Panc1 (cell line): ENCODE measurements around the gene SVIL. TPM values are rescaled to one million over a fixed set of nuclear protein-coding genes. Genes with fewer than 3 reads are reported as not detected.
"Not testable (repeated sequence)": the region's sequence is repeated elsewhere in the genome, so short reads cannot be mapped to it uniquely, and the experiment has no call there.

ENCODE experiments used
- ATAC-seq: fragments of 200-7000 bp; cut with Tn5 transposase; 2 replicates; pipeline ENCODE4 v1.9.1; 2020; ENCODE audit warnings: mild to moderate bottlenecking, moderate library complexity
- BruUV-seq: library from RNA; stranded (reverse); fragments of 400-500 nt; replicated peaks from 2 replicates; lab custom pipeline; 2021; lab: Mats Ljungman, UMichigan
- CTCF ChIA-PET: fragments of 300-600 bp; sonication (Branson Sonifier 250); formaldehyde crosslinking; loops from one replicate; lab custom pipeline; 2022; ENCODE audit warnings: antibody characterized with exemption; lab: Charles Lee
- POLR2A ChIA-PET: fragments of 300-600 bp; sonication (Branson Sonifier 250); formaldehyde crosslinking; loops from one replicate; lab custom pipeline; 2022; ENCODE audit warnings: antibody characterized with exemption; lab: Charles Lee
- DNase-seq: peaks from one replicate; pipeline ENCODE4 v3.0.0-alpha.2; 2010; ENCODE audit warnings: low read depth, low spot score
- H3K27ac ChIP-seq: 2 replicates; pipeline ENCODE4 v1.5.1; 2011; ENCODE audit warnings: mild to moderate bottlenecking, low read length, inconsistent platforms
- H3K27me3 ChIP-seq: fragments of 200-500 bp; sonication (Bioruptor generic); 2 replicates; pipeline ENCODE4 v1.6.0; 2014; ENCODE audit warnings: low read length, inconsistent platforms; ENCODE audit not compliant: control insufficient read depth, insufficient read depth
- H3K36me3 ChIP-seq: fragments of 200-500 bp; sonication (Bioruptor generic); 2 replicates; pipeline ENCODE4 v1.5.1; 2014; ENCODE audit warnings: inconsistent platforms, mild to moderate bottlenecking, low read length, moderate library complexity; ENCODE audit not compliant: control insufficient read depth, insufficient read depth
- H3K4me1 ChIP-seq: 2 replicates; pipeline ENCODE4 v1.5.1; 2011; ENCODE audit warnings: inconsistent platforms, mild to moderate bottlenecking, low read length, moderate library complexity; ENCODE audit not compliant: control insufficient read depth, insufficient read depth
- H3K4me3 ChIP-seq, 2 experiments: 2 replicates each; pipeline ENCODE4 v1.5.1; 2011 to 2012; ENCODE audit warnings: low read depth in 2 of 2, low read length in 2 of 2, mild to moderate bottlenecking in 2 of 2, inconsistent platforms in 1 of 2, moderate library complexity in 1 of 2
- H3K9me3 ChIP-seq: fragments of 200-500 bp; sonication (Bioruptor generic); 2 replicates; pipeline ENCODE4 v1.5.1; 2014; ENCODE audit warnings: low read depth, mild to moderate bottlenecking, inconsistent platforms, low read length, moderate library complexity; ENCODE audit not compliant: control insufficient read depth, insufficient read depth
- POLR2AphosphoS5 ChIP-seq: IDR thresholded peaks from 2 replicates; pipeline ENCODE4 v1.6.1; 2012; ENCODE audit warnings: mild to moderate bottlenecking, low read depth, low read length, moderate library complexity
- SIN3A ChIP-seq: IDR thresholded peaks from 2 replicates; pipeline ENCODE4 v1.6.1; 2012; ENCODE audit warnings: low read depth, mild to moderate bottlenecking, low read length, moderate library complexity, borderline replicate concordance; ENCODE audit not compliant: insufficient read depth
- TCF7L2 ChIP-seq: IDR thresholded peaks from 2 replicates; pipeline ENCODE4 v1.6.1; 2011; ENCODE audit warnings: mild to moderate bottlenecking, low read depth, low read length, inconsistent platforms
- in situ Hi-C: cut with HindIII; loops from 2 replicates; pipeline ENCODE4 v1.10.0; 2016; ENCODE audit warnings: low sequenced_read_pairs, low pct_unique_long_range_greater_than_20kb
- intact Hi-C: fragments of 100-400 bp; cut with micrococcal nuclease; formaldehyde crosslinking; loops from one replicate; pipeline ENCODE4 v1.10.0; 2022; ENCODE audit not compliant: unreplicated experiment
- total RNA-seq: library from RNA; stranded (reverse); gene quantifications from one replicate; pipeline ENCODE4 v1.2.1, GENCODE V29; 2021; ENCODE audit not compliant: unreplicated experiment
- TF ChIP-seq, protein P1 (sequence below): fragments of 450-650 bp; IDR thresholded peaks from 2 replicates; pipeline ENCODE4 v1.5.1; 2017; ENCODE audit warnings: mild to moderate bottlenecking
- TF ChIP-seq, protein P2 (sequence below), 2 experiments: IDR thresholded peaks; 2 replicates each; pipeline ENCODE4 v1.6.1; 2011 to 2012; ENCODE audit warnings: low read depth in 2 of 2, control low read depth in 1 of 2, low read length in 1 of 2, mild to moderate bottlenecking in 1 of 2, moderate library complexity in 1 of 2; ENCODE audit not compliant: insufficient read depth in 1 of 2

SVIL gene
- total RNA-seq, 1 experiment from 2014 or later: 72.8 TPM

DNA sequence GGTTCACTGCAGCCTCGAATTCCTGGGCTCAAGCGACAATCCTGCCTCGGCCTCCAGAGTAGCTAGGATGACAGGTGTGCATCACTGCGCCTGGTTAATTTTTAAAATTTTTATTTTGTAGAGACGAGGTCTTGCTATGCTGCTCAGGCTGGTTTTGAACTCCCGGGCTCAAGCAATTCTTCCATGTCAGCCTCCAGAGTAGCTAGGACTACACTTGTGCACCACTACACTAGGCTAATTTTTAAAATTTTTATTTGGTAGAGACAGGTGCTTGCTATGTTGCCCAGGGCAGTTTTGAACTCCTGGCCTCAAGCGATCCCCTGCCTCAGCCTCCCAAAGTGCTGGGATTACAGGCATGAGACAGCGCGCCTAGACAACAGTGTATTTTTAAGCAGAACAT, 120.5 kb downstream of the SVIL start:
- TF ChIP-seq TCF7L2 (no peak), POLR2AphosphoS5 (no peak), SIN3A (no peak)
- TF ChIP-seq, protein P1, sequence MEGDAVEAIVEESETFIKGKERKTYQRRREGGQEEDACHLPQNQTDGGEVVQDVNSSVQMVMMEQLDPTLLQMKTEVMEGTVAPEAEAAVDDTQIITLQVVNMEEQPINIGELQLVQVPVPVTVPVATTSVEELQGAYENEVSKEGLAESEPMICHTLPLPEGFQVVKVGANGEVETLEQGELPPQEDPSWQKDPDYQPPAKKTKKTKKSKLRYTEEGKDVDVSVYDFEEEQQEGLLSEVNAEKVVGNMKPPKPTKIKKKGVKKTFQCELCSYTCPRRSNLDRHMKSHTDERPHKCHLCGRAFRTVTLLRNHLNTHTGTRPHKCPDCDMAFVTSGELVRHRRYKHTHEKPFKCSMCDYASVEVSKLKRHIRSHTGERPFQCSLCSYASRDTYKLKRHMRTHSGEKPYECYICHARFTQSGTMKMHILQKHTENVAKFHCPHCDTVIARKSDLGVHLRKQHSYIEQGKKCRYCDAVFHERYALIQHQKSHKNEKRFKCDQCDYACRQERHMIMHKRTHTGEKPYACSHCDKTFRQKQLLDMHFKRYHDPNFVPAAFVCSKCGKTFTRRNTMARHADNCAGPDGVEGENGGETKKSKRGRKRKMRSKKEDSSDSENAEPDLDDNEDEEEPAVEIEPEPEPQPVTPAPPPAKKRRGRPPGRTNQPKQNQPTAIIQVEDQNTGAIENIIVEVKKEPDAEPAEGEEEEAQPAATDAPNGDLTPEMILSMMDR: no peak
- TF ChIP-seq, protein P2, sequence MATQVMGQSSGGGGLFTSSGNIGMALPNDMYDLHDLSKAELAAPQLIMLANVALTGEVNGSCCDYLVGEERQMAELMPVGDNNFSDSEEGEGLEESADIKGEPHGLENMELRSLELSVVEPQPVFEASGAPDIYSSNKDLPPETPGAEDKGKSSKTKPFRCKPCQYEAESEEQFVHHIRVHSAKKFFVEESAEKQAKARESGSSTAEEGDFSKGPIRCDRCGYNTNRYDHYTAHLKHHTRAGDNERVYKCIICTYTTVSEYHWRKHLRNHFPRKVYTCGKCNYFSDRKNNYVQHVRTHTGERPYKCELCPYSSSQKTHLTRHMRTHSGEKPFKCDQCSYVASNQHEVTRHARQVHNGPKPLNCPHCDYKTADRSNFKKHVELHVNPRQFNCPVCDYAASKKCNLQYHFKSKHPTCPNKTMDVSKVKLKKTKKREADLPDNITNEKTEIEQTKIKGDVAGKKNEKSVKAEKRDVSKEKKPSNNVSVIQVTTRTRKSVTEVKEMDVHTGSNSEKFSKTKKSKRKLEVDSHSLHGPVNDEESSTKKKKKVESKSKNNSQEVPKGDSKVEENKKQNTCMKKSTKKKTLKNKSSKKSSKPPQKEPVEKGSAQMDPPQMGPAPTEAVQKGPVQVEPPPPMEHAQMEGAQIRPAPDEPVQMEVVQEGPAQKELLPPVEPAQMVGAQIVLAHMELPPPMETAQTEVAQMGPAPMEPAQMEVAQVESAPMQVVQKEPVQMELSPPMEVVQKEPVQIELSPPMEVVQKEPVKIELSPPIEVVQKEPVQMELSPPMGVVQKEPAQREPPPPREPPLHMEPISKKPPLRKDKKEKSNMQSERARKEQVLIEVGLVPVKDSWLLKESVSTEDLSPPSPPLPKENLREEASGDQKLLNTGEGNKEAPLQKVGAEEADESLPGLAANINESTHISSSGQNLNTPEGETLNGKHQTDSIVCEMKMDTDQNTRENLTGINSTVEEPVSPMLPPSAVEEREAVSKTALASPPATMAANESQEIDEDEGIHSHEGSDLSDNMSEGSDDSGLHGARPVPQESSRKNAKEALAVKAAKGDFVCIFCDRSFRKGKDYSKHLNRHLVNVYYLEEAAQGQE (IDR thresholded peaks at IDR 0.05; ENCODE audit: insufficient read depth in 1 of 2, low read depth in 2 of 2, low read length in 1 of 2): no peak
- no TSS peak for BruUV-seq
- in situ Hi-C loops (no loop called here), intact Hi-C loops (no loop called here)
- H3K27me3 ChIP-seq: no peaks in the 10 kb centered on the region
- no peaks in the 10 kb centered on the region for H3K9me3 ChIP-seq
- H3K27ac ChIP-seq: no peak overlapping the region
- DNase-seq: no peak
- no peaks in the 10 kb centered on the region for H3K36me3 ChIP-seq
- no peak overlapping the region for H3K4me3 ChIP-seq
- ChIA-PET POLR2A (interaction anchor here (1.0 kb wide), 1 partner anchor 15 kb away, joined by 3 read pairs; no protein-coding TSS in a partner anchor), CTCF (no interaction called here)
- no peaks in the 10 kb centered on the region for H3K4me1 ChIP-seq
- ATAC-seq: no peak

DNA sequence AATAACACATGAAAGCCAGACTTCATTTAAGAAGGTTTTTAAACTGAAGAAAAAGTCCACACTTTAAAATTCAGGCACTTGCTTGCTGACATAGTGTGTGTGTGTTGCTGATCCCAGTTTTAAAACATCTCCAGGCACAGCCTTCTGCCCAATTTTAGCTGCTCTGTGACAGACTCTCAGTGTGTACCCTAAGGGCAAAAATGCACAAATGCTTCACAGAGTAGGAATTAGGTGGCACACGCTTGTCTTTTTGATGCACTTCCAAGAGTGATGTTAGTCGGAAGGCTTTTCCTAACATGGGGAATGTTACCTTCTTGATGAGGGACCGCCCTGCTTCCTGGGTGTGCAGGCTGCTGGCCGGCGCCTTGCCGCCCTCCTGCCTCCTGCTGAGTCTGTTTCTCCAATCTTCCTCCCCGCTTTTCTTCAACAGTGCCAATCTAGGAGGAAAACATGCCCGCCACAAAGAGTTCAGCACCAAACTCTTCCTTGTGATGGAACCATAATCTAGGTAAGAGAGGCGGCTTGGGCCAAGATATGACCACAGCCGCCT, 122.3 kb downstream of the SVIL start:
- ChIA-PET CTCF (no interaction called here), POLR2A (no interaction called here)
- intact Hi-C loops: no loop called here
- no TSS peak for BruUV-seq
- Histone ChIP-seq H3K9me3 (no peaks in the 10 kb centered on the region), H3K27me3 (no peaks in the 10 kb centered on the region), H3K27ac (no peak overlapping the region), H3K4me3 (no peak overlapping the region), H3K4me1 (no peaks in the 10 kb centered on the region), H3K36me3 (no peaks in the 10 kb centered on the region)
- TF ChIP-seq, protein P1: no peak
- no peak for TF ChIP-seq SIN3A
- TF ChIP-seq, protein P2 (IDR thresholded peaks at IDR 0.05; ENCODE audit: insufficient read depth in 1 of 2, low read depth in 2 of 2, low read length in 1 of 2): no peak
- no peak for TF ChIP-seq TCF7L2
- no peak for TF ChIP-seq POLR2AphosphoS5
- no peak for ATAC-seq
- no peak for DNase-seq
- in situ Hi-C loops: no loop called here

DNA sequence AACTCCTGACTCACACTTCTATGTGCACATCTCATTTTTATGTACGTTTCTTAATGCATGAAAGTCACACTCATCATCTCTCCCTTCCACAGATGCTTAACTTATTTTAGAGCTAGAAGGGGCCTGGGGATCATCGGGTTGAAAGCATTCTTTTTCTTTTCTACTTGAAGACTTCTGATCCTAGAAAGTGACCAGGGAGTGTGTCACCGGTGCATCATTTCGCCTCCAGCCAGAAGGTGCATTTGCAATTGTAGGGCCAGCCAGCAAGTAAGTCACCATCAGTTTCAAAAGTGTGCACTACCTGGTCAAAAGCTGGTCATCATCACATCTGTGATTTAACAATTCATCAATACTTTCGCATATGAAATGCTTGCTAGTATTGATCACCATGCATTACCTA, 123.0 kb downstream of the SVIL start:
- H3K4me1 ChIP-seq, in situ Hi-C loops, H3K36me3 ChIP-seq, ATAC-seq, intact Hi-C loops, DNase-seq, H3K9me3 ChIP-seq, H3K27ac ChIP-seq, H3K27me3 ChIP-seq, H3K4me3 ChIP-seq, CTCF ChIA-PET, POLR2A ChIA-PET: not testable (repeated sequence)
- TSS peak; percentile 11 for BruUV-seq
